WTC11 (cell line): ENCODE data around the gene PCDHGC4. TPM values are rescaled to one million over a fixed set of nuclear protein-coding genes. Genes with fewer than 3 reads are reported as not detected.
A peak's percentile ranks its signal among the peaks of the same experiment; 100 is the strongest.

Experiments used
- ATAC-seq: fragments of 200-7000 bp; cut with Tn5 transposase; 2 replicates; pipeline ENCODE4 v1.10.0; 2021; ENCODE audit warnings: mild to moderate bottlenecking, moderate library complexity
- CTCF ChIA-PET: fragments of 300-600 bp; sonication (Branson Sonifier 250); formaldehyde crosslinking; loops from one replicate; lab custom pipeline; 2021; ENCODE audit warnings: antibody characterized with exemption; lab: Charles Lee
- POLR2A ChIA-PET: fragments of 350-600 bp; sonication (Branson Sonifier 250); formaldehyde crosslinking; loops from one replicate; lab custom pipeline; 2021; ENCODE audit warnings: antibody characterized with exemption; lab: Charles Lee
- DNase-seq: peaks from one replicate; pipeline ENCODE4 v3.0.0; 2021; ENCODE audit warnings: low spot score
- H3K27ac Mint-ChIP-seq: 2 replicates; pipeline ENCODE4 v1.8.0; 2021; ENCODE audit warnings: mixed read lengths
- H3K27me3 Mint-ChIP-seq: 2 replicates; pipeline ENCODE4 v1.8.0; 2021; ENCODE audit warnings: low read depth, mild to moderate bottlenecking, moderate library complexity, mixed read lengths
- H3K36me3 Mint-ChIP-seq: 2 replicates; pipeline ENCODE4 v1.8.0; 2021; ENCODE audit warnings: mixed read lengths
- H3K4me1 Mint-ChIP-seq: 2 replicates; pipeline ENCODE4 v1.8.0; 2022; ENCODE audit warnings: mixed read lengths
- H3K4me3 Mint-ChIP-seq: 2 replicates; pipeline ENCODE4 v1.8.0; 2021; ENCODE audit warnings: mild to moderate bottlenecking, moderate library complexity, mixed read lengths
- H3K9me3 Mint-ChIP-seq: 2 replicates; pipeline ENCODE4 v1.8.0; 2021; ENCODE audit warnings: mixed read lengths
- CREM ChIP-seq: sonication (generic); formaldehyde crosslinking; IDR thresholded peaks from 2 replicates; pipeline ENCODE4 v1.8.1; 2022; ENCODE audit warnings: mild to moderate bottlenecking, missing genetic modification reagents, moderate library complexity
- ESRRA ChIP-seq: sonication (generic); formaldehyde crosslinking; IDR thresholded peaks from 2 replicates; pipeline ENCODE4 v1.8.1; 2022; ENCODE audit warnings: mild to moderate bottlenecking, missing genetic modification reagents, borderline replicate concordance
- ETV6 ChIP-seq: sonication (generic); formaldehyde crosslinking; IDR thresholded peaks from 2 replicates; pipeline ENCODE4 v1.8.1; 2022; ENCODE audit warnings: mild to moderate bottlenecking, missing genetic modification reagents
- GTF2I ChIP-seq: fragments of 250-450 bp; sonication (Bioruptor Pico); conservative IDR thresholded peaks from 2 replicates; pipeline ENCODE4 v1.4.0; 2021; ENCODE audit warnings: mild to moderate bottlenecking
- JUN ChIP-seq: sonication (generic); formaldehyde crosslinking; IDR thresholded peaks from 2 replicates; pipeline ENCODE4 v1.8.0; 2023; ENCODE audit warnings: mild to moderate bottlenecking, missing genetic modification reagents
- KAT7 ChIP-seq: sonication (generic); formaldehyde crosslinking; IDR thresholded peaks from 2 replicates; pipeline ENCODE4 v1.8.1; 2023; ENCODE audit warnings: missing genetic modification reagents, mild to moderate bottlenecking, borderline replicate concordance
- NFYB ChIP-seq: sonication (generic); formaldehyde crosslinking; conservative IDR thresholded peaks from 2 replicates; pipeline ENCODE4 v1.8.0; 2022; ENCODE audit warnings: low read depth, missing genetic modification reagents
- SMAD3 ChIP-seq: sonication (generic); formaldehyde crosslinking; IDR thresholded peaks from 2 replicates; pipeline ENCODE4 v1.8.0; 2022; ENCODE audit warnings: missing genetic modification reagents, mild to moderate bottlenecking, borderline replicate concordance
- SMAD4 ChIP-seq: sonication (generic); formaldehyde crosslinking; IDR thresholded peaks from 2 replicates; pipeline ENCODE4 v1.8.0; 2022; ENCODE audit warnings: mild to moderate bottlenecking, missing genetic modification reagents
- SOX15 ChIP-seq: fragments of 250-450 bp; sonication (Bioruptor Pico); IDR thresholded peaks from 2 replicates; pipeline ENCODE4 v1.9.0; 2021; ENCODE audit warnings: mild to moderate bottlenecking
- SP1 ChIP-seq: sonication (generic); formaldehyde crosslinking; conservative IDR thresholded peaks from 2 replicates; pipeline ENCODE4 v1.8.1; 2022; ENCODE audit warnings: missing genetic modification reagents
- TEAD4 ChIP-seq: sonication (generic); formaldehyde crosslinking; IDR thresholded peaks from 2 replicates; pipeline ENCODE4 v1.8.0; 2022; ENCODE audit warnings: mild to moderate bottlenecking, missing genetic modification reagents
- TP53 ChIP-seq: sonication (generic); formaldehyde crosslinking; IDR thresholded peaks from 2 replicates; pipeline ENCODE4 v1.8.1; 2023; ENCODE audit warnings: mild to moderate bottlenecking, missing genetic modification reagents
- ZBTB21 ChIP-seq: sonication (generic); formaldehyde crosslinking; IDR thresholded peaks from 2 replicates; pipeline ENCODE4 v1.8.1; 2023; ENCODE audit warnings: mild to moderate bottlenecking, missing genetic modification reagents, borderline replicate concordance
- ZNF121 ChIP-seq: sonication (generic); formaldehyde crosslinking; IDR thresholded peaks from 2 replicates; pipeline ENCODE4 v1.8.0; 2023; ENCODE audit warnings: missing genetic modification reagents
- ZNF138 ChIP-seq: sonication (generic); formaldehyde crosslinking; conservative IDR thresholded peaks from 2 replicates; pipeline ENCODE4 v1.8.1; 2022; ENCODE audit warnings: mild to moderate bottlenecking, moderate library complexity, missing genetic modification reagents
- ZNF416 ChIP-seq: fragments of 250-450 bp; sonication (Bioruptor Pico); IDR thresholded peaks from 2 replicates; pipeline ENCODE4 v1.9.0; 2021; ENCODE audit warnings: mild to moderate bottlenecking, inconsistent platforms
- ZNF423 ChIP-seq: fragments of 250-450 bp; sonication (Bioruptor Pico); IDR thresholded peaks from 2 replicates; pipeline ENCODE4 v2.1.2; 2022; ENCODE audit warnings: mild to moderate bottlenecking, moderate library complexity
- total RNA-seq: library from RNA; stranded (reverse); gene quantifications from 3 replicates; pipeline ENCODE4 v1.2.3, GENCODE V29; 2021
- TF ChIP-seq, protein P1 (sequence below): sonication (generic); formaldehyde crosslinking; conservative IDR thresholded peaks from 2 replicates; pipeline ENCODE4 v1.8.1; 2023; ENCODE audit warnings: mild to moderate bottlenecking, low read depth, missing genetic modification reagents, moderate library complexity
- TF ChIP-seq, protein P2 (sequence below): fragments of 200-600 bp; IDR thresholded peaks from 2 replicates; pipeline ENCODE4 v1.8.0; 2022; ENCODE audit warnings: antibody characterized with exemption
- TF ChIP-seq, protein P3 (sequence below): sonication (generic); formaldehyde crosslinking; IDR thresholded peaks from 2 replicates; pipeline ENCODE4 v1.8.0; 2022; ENCODE audit warnings: mild to moderate bottlenecking, missing genetic modification reagents

Gene PCDHGC4
- total RNA-seq, 1 experiment from 2014 or later, result 6.1 TPM

DNA sequence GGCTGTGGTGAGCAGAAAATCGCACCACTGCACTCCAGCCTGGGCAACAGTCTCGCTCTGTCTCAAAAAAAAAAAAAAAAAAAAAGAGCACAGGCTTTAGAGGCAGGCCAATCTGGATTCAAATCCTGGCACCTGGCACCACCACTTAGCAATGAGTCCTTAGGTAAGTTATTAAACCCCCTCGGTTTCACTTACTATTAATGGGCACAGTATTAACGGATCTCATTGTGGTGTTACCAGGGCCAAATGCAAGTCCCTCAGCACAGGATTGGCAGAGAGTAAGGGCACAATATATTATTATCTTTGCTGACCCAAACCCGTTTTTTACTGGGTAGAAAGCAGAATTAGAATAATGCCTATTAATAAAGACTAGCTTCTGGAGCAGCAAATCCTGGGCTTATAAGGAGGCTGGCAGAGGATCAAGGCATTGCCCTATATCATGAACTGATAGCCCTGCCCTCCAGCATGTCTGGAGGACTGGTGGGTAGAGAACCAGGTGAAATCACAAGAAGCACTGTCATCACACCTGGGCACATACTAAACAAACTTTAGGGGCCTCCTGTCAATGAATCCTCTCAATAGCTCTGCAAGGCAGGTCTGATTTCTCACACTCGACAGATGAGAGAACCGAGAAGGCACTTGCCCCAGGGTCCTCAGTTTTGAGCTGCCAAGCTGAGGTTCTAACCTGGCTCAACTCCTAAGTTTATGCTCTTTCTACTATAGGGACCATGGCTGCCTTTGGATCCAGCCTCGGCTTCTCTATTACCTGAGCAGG lies 21.7 kb downstream of the PCDHGC4 start:
- POLR2A ChIA-PET, result interaction anchor here (0.6 kb wide), 1 partner anchor 180 kb away, joined by 3 read pairs; no protein-coding TSS in a partner anchor
- Mint-ChIP-seq H3K27ac (no peak overlapping the region), H3K36me3 (peaks cover 12% of the 10 kb centered on the region), H3K27me3 (no peaks in the 10 kb centered on the region), H3K4me3 (no peak overlapping the region), H3K4me1 (peaks cover 36% of the 10 kb centered on the region), H3K9me3 (no peaks in the 10 kb centered on the region)
- CTCF ChIA-PET, result interaction anchor here (0.8 to 10.5 kb wide), 15 partner anchors 10 to 283 kb away, joined by 3 to 131 read pairs (median 14); partner anchors contain the start of genes PCDHB14, PCDHB15, PCDHGA10 and PCDHGA11
- DNase-seq, result no peak
- TF ChIP-seq ZNF138 (CRISPR knock-in tag) (no peak), TEAD4 (no peak), NFYB (CRISPR knock-in tag) (no peak), ETV6 (no peak), ESRRA (CRISPR knock-in tag) (no peak), KAT7 (no peak), ZNF416 (CRISPR knock-in tag) (no peak), CREM (CRISPR knock-in tag) (no peak), GTF2I (CRISPR knock-in tag) (no peak), SOX15 (no peak), ZNF423 (CRISPR knock-in tag) (no peak), ZBTB21 (CRISPR knock-in tag) (no peak), ZNF121 (CRISPR knock-in tag) (no peak), JUN (CRISPR knock-in tag) (no peak), SMAD3 (CRISPR knock-in tag) (no peak), SMAD4 (no peak)
- TF ChIP-seq, protein P1, sequence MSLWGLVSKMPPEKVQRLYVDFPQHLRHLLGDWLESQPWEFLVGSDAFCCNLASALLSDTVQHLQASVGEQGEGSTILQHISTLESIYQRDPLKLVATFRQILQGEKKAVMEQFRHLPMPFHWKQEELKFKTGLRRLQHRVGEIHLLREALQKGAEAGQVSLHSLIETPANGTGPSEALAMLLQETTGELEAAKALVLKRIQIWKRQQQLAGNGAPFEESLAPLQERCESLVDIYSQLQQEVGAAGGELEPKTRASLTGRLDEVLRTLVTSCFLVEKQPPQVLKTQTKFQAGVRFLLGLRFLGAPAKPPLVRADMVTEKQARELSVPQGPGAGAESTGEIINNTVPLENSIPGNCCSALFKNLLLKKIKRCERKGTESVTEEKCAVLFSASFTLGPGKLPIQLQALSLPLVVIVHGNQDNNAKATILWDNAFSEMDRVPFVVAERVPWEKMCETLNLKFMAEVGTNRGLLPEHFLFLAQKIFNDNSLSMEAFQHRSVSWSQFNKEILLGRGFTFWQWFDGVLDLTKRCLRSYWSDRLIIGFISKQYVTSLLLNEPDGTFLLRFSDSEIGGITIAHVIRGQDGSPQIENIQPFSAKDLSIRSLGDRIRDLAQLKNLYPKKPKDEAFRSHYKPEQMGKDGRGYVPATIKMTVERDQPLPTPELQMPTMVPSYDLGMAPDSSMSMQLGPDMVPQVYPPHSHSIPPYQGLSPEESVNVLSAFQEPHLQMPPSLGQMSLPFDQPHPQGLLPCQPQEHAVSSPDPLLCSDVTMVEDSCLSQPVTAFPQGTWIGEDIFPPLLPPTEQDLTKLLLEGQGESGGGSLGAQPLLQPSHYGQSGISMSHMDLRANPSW (CRISPR knock-in tag), result no peak
- TF ChIP-seq, protein P2, sequence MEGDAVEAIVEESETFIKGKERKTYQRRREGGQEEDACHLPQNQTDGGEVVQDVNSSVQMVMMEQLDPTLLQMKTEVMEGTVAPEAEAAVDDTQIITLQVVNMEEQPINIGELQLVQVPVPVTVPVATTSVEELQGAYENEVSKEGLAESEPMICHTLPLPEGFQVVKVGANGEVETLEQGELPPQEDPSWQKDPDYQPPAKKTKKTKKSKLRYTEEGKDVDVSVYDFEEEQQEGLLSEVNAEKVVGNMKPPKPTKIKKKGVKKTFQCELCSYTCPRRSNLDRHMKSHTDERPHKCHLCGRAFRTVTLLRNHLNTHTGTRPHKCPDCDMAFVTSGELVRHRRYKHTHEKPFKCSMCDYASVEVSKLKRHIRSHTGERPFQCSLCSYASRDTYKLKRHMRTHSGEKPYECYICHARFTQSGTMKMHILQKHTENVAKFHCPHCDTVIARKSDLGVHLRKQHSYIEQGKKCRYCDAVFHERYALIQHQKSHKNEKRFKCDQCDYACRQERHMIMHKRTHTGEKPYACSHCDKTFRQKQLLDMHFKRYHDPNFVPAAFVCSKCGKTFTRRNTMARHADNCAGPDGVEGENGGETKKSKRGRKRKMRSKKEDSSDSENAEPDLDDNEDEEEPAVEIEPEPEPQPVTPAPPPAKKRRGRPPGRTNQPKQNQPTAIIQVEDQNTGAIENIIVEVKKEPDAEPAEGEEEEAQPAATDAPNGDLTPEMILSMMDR, result no peak
- TF ChIP-seq, protein P3, sequence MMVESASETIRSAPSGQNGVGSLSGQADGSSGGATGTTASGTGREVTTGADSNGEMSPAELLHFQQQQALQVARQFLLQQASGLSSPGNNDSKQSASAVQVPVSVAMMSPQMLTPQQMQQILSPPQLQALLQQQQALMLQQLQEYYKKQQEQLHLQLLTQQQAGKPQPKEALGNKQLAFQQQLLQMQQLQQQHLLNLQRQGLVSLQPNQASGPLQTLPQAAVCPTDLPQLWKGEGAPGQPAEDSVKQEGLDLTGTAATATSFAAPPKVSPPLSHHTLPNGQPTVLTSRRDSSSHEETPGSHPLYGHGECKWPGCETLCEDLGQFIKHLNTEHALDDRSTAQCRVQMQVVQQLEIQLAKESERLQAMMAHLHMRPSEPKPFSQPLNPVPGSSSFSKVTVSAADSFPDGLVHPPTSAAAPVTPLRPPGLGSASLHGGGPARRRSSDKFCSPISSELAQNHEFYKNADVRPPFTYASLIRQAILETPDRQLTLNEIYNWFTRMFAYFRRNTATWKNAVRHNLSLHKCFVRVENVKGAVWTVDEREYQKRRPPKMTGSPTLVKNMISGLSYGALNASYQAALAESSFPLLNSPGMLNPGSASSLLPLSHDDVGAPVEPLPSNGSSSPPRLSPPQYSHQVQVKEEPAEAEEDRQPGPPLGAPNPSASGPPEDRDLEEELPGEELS, result no peak
- ATAC-seq, result no peak

DNA sequence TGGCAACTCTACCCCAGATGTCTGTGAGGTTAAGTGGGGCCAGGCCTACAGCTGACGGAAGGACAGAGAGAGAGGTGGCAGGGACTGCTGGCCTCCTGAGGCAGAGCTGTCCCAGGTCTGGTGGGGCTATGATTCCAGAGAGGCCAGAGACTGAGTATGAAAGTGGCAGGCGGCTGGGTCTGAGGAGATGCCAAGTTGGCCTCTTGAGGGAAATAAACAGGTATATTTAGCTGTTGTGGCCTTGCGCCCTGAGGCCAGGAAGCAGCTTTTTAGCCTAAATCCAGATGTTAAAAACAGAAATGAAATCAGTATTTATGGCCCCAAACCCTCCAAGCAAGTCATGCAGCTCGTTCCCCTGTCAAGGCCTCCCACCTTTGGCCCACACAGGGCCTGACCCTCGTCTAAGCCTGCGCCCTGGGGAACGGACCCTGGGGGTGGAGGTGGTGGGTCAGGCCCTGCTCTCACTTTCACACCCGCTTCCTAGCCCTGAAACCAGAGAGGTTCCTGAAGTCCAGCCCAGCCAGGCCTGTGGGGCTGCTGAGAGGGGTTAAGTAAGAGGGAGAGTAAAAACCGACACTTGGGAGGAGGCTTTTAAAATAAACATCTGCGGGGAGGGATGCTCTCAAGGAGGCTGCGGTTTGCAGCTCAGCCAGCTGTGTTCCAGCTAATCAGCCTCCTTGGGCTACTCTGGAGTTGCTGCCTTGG lies 22.7 kb downstream of the PCDHGC4 start:
- H3K4me1 Mint-ChIP-seq, result peaks cover 35% of the 10 kb centered on the region
- no peak for ATAC-seq
- CTCF ChIA-PET, result interaction anchor here (0.6 to 10.5 kb wide), 33 partner anchors 11 to 352 kb away, joined by 3 to 131 read pairs (median 7); partner anchors contain the start of genes PCDHB12, PCDHB14, PCDHB15 and PCDHB16
- H3K9me3 Mint-ChIP-seq, result no peaks in the 10 kb centered on the region
- POLR2A ChIA-PET, result interaction anchor here (0.6 to 1.4 kb wide), 2 partner anchors 13 to 181 kb away, joined by 3 to 5 read pairs; no protein-coding TSS in a partner anchor
- H3K36me3 Mint-ChIP-seq, result peaks cover 15% of the 10 kb centered on the region
- H3K27me3 Mint-ChIP-seq, result no peaks in the 10 kb centered on the region
- no peak for DNase-seq
- H3K4me3 Mint-ChIP-seq, result no peak overlapping the region
- TF ChIP-seq TP53 (0 out of 2 replicates have a peak, but pooled peaks have one; percentile 49), SP1 (no peak)
- TF ChIP-seq, all 79 proteins: peak for 1
- H3K27ac Mint-ChIP-seq, result peak overlapping the region; percentile 62
